PC-9 (cell line): Measurements from ENCODE around the gene ALG1.

Experiments
- EZH2 ChIP-seq: fragments of 200-600 bp; sonication (generic); IDR thresholded peaks from 2 replicates; pipeline ENCODE4 v1.8.0; 2017; ENCODE audit warnings: antibody characterized with exemption, low read depth
- TF ChIP-seq, protein P1 (sequence below): fragments of 200-600 bp; sonication (generic); conservative IDR thresholded peaks from 2 replicates; pipeline ENCODE4 v1.6.1; 2017; ENCODE audit warnings: mixed run types, antibody characterized with exemption, mild to moderate bottlenecking, moderate library complexity

- TF ChIP-seq EZH2 = no peak
- TF ChIP-seq, protein P1, sequence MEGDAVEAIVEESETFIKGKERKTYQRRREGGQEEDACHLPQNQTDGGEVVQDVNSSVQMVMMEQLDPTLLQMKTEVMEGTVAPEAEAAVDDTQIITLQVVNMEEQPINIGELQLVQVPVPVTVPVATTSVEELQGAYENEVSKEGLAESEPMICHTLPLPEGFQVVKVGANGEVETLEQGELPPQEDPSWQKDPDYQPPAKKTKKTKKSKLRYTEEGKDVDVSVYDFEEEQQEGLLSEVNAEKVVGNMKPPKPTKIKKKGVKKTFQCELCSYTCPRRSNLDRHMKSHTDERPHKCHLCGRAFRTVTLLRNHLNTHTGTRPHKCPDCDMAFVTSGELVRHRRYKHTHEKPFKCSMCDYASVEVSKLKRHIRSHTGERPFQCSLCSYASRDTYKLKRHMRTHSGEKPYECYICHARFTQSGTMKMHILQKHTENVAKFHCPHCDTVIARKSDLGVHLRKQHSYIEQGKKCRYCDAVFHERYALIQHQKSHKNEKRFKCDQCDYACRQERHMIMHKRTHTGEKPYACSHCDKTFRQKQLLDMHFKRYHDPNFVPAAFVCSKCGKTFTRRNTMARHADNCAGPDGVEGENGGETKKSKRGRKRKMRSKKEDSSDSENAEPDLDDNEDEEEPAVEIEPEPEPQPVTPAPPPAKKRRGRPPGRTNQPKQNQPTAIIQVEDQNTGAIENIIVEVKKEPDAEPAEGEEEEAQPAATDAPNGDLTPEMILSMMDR = no peak
Measured at GRCh38 chr16:5108505-5109158, 37.0 kb downstream of the ALG1 start.
